Effector CD4-positive, alpha-beta T cell (primary cell): ENCODE results near the gene MED27.

Source experiments
- DNase-seq: peaks from one replicate; pipeline ENCODE4 v3.0.0-alpha.2; 2020

Gene MED27

GRCh38 chr9:131827821-131828369 lies 251.8 kb downstream of the MED27 start:
- DNase-seq: no peak

GRCh38 chr9:131826966-131827525 lies 252.6 kb downstream of the MED27 start:
- no peak for DNase-seq

- no peak for DNase-seq
These were observed 253.6 kb downstream of the MED27 start for GRCh38 chr9:131826053-131826452.

- no peak for DNase-seq
These were observed 254.6 kb downstream of the MED27 start for GRCh38 chr9:131824953-131825495.

- no peak for DNase-seq
These were observed 255.5 kb downstream of the MED27 start for GRCh38 chr9:131824155-131824594.

GRCh38 chr9:131823701-131824146 lies 255.9 kb downstream of the MED27 start:
- no peak for DNase-seq

- no peak for DNase-seq
These were observed 261.6 kb downstream of the MED27 start for GRCh38 chr9:131818089-131818488.

GRCh38 chr9:131817627-131818026 lies 262.0 kb downstream of the MED27 start:
- no peak for DNase-seq

- DNase-seq: no peak
These were observed 262.6 kb downstream of the MED27 start for GRCh38 chr9:131817073-131817472.

GRCh38 chr9:131815970-131816873 lies 263.4 kb downstream of the MED27 start:
- DNase-seq: no peak

- DNase-seq: no peak
These were observed 265.0 kb downstream of the MED27 start for GRCh38 chr9:131814707-131815106.

GRCh38 chr9:131813116-131813515 lies 266.6 kb downstream of the MED27 start:
- no peak for DNase-seq

GRCh38 chr9:131812116-131812790 lies 267.4 kb downstream of the MED27 start:
- no peak for DNase-seq

- DNase-seq: no peak
These were observed 268.3 kb downstream of the MED27 start for GRCh38 chr9:131811405-131811804.

- no peak for DNase-seq
These were observed 269.1 kb downstream of the MED27 start for GRCh38 chr9:131810351-131811170.
